Thyroid gland (tissue), 4 donors: Measurements from ENCODE around the gene DCAF11. TPM values are rescaled to one million over a fixed set of nuclear protein-coding genes. Genes with fewer than 3 reads are reported as not detected.

Experiments
- DNase-seq, 2 donors: peaks; one replicate each; pipeline ENCODE4 v3.0.0-alpha.2; 2019
- H3K27ac ChIP-seq, 3 donors: fragments of 200-600 bp; sonication (generic); 1 replicate in 2 of 3; 2 replicates in 1 of 3; pipeline ENCODE4 v1.5.1; 2016 to 2019; ENCODE audit warnings: mild to moderate bottlenecking in 1 of 3, moderate library complexity in 1 of 3
- H3K27me3 ChIP-seq: fragments of 200-600 bp; sonication (generic); one replicate; pipeline ENCODE4 v1.5.1; 2019
- H3K36me3 ChIP-seq, 2 donors: fragments of 200-600 bp; sonication (generic); one replicate each; pipeline ENCODE4 v1.5.1; 2016 to 2019
- H3K4me1 ChIP-seq, 2 donors: fragments of 200-600 bp; sonication (generic); one replicate each; pipeline ENCODE4 v1.5.1; 2017 to 2019
- H3K4me3 ChIP-seq, 3 donors: fragments of 200-600 bp; sonication (generic); replicated peaks in 1 of 3; 1 replicate in 2 of 3; 2 replicates in 1 of 3; pipeline ENCODE4 v1.5.1; 2016; ENCODE audit warnings: mild to moderate bottlenecking in 1 of 3
- H3K9me3 ChIP-seq: fragments of 200-600 bp; sonication (generic); one replicate; pipeline ENCODE4 v1.5.1; 2017
- CTCF ChIP-seq, 6 experiments: fragments of 200-600 bp in 3 of 6; fragments of 450-650 bp in 3 of 6; sonication (generic) in 3 of 6; IDR thresholded peaks; one replicate each; pipeline ENCODE4 v1.5.1; 2016 to 2019; ENCODE audit warnings: antibody characterized with exemption in 6 of 6, mild to moderate bottlenecking in 2 of 6, inconsistent platforms in 1 of 6, moderate library complexity in 1 of 6
- POLR2A ChIP-seq, 2 donors: fragments of 450-650 bp; IDR thresholded peaks; one replicate each; pipeline ENCODE4 v1.6.1; 2017; ENCODE audit warnings: antibody characterized with exemption in 2 of 2, mild to moderate bottlenecking in 2 of 2, moderate library complexity in 1 of 2
- WGBS, 2 donors: methylation state at CpG; one replicate each; pipeline ENCODE4 v1.1.5; 2017; 5-methylcytosine and 5-hydroxymethylcytosine counted together
- intact Hi-C: fragments of 100-400 bp; cut with DNase I; formaldehyde crosslinking; loops from one replicate; pipeline ENCODE4 v1.15.1; 2023
- total RNA-seq, 4 donors: library from RNA; depleted of rRNA; stranded (reverse); fragments of >200 nt; gene quantifications; one replicate each; pipeline ENCODE4 v1.2.3, GENCODE V29; 2016

The DCAF11 gene
- total RNA-seq, 4 donors from 2014 or later: 90.6 to 155 (median 132) TPM

GRCh38 chr14:24071144-24071697 is 43.4 kb upstream of the DCAF11 start, which contains the start of gene CPNE6:
TSS of gene CPNE6 (plus strand) at chr14:24071562. CDS start at chr14:24072937, 1,375 bp downstream.
- no peak within 1 kb of the TSS for H3K27ac ChIP-seq
- intact Hi-C loops: no loop called here
- WGBS, 2 donors: 70 to 72% methylated on average over 12 of the region's 19 CpGs
- TF ChIP-seq CTCF (IDR thresholded peaks at IDR 0.05) (no peak), POLR2A (IDR thresholded peaks at IDR 0.05) (no peak)
- H3K9me3 ChIP-seq: no peaks in the 10 kb centered on the region
- peaks cover 12 to 18% of the 10 kb centered on the region in 2 donors for H3K4me1 ChIP-seq
- H3K27me3 ChIP-seq: no peaks in the 10 kb centered on the region
- DNase-seq: no peak
- no peaks in the 10 kb centered on the region for H3K36me3 ChIP-seq
- H3K4me3 ChIP-seq: no peak within 1 kb of the TSS

GRCh38 chr14:24071836-24072430 is 42.6 kb upstream of the DCAF11 start:
- no peaks in the 10 kb centered on the region for H3K27me3 ChIP-seq
- H3K36me3 ChIP-seq: no peaks in the 10 kb centered on the region
- no peaks in the 10 kb centered on the region for H3K9me3 ChIP-seq
- no peak for TF ChIP-seq POLR2A (IDR thresholded peaks at IDR 0.05)
- no peak for TF ChIP-seq CTCF (IDR thresholded peaks at IDR 0.05)
- intact Hi-C loops: no loop called here
- H3K4me1 ChIP-seq: peaks cover 12 to 18% of the 10 kb centered on the region in 2 donors
- DNase-seq: no peak
- no peak overlapping the region for H3K27ac ChIP-seq
- 73% methylated on average over 2 to 8 of the region's 12 CpGs for whole genome bisulfite sequencing, 2 donors
- no peak overlapping the region for H3K4me3 ChIP-seq

GRCh38 chr14:24072436-24072835 is 42.1 kb upstream of the DCAF11 start:
- no peaks in the 10 kb centered on the region for H3K36me3 ChIP-seq
- intact Hi-C loops: no loop called here
- no peaks in the 10 kb centered on the region for H3K27me3 ChIP-seq
- peak overlapping the region in 1 of 3 donors; percentile 49 for H3K27ac ChIP-seq
- H3K4me3 ChIP-seq: no peak overlapping the region
- H3K9me3 ChIP-seq: no peaks in the 10 kb centered on the region
- WGBS, 2 donors: 35 to 39% methylated on average over 6 to 7 of the region's 7 CpGs
- H3K4me1 ChIP-seq: peaks cover 12 to 18% of the 10 kb centered on the region in 2 donors
- peak; percentile 75 to 87 for DNase-seq
- TF ChIP-seq POLR2A (IDR thresholded peaks at IDR 0.05): no peak
- no peak for TF ChIP-seq CTCF (IDR thresholded peaks at IDR 0.05)

- no peaks in the 10 kb centered on the region for H3K9me3 ChIP-seq
- WGBS, 2 donors: 73 to 74% methylated on average over 23 to 24 of the region's 26 CpGs
- DNase-seq: peak; percentile 35 to 58
- no peak overlapping the region for H3K4me3 ChIP-seq
- peaks cover 12 to 18% of the 10 kb centered on the region in 2 donors for H3K4me1 ChIP-seq
- no peaks in the 10 kb centered on the region for H3K36me3 ChIP-seq
- H3K27ac ChIP-seq: peak overlapping the region in 1 of 3 donors; percentile 49
- H3K27me3 ChIP-seq: no peaks in the 10 kb centered on the region
- intact Hi-C loops: no loop called here
- TF ChIP-seq POLR2A (IDR thresholded peaks at IDR 0.05): no peak
Measured at GRCh38 chr14:24072881-24073877, 41.4 kb upstream of the DCAF11 start.

GRCh38 chr14:24074625-24075484 is 39.7 kb upstream of the DCAF11 start:
- no peak overlapping the region for H3K4me3 ChIP-seq
- no peaks in the 10 kb centered on the region for H3K27me3 ChIP-seq
- H3K4me1 ChIP-seq: peaks cover 12 to 18% of the 10 kb centered on the region in 2 donors
- no peak for DNase-seq
- WGBS, 2 donors: 77 to 87% methylated on average over 11 of the region's 11 CpGs
- no peak overlapping the region for H3K27ac ChIP-seq
- TF ChIP-seq CTCF (IDR thresholded peaks at IDR 0.05) (no peak), POLR2A (IDR thresholded peaks at IDR 0.05) (no peak)
- intact Hi-C loops: no loop called here
- no peaks in the 10 kb centered on the region for H3K9me3 ChIP-seq
- no peaks in the 10 kb centered on the region for H3K36me3 ChIP-seq
